Body of pancreas (tissue), 4 donors: ENCODE data around the gene C4orf50.

ENCODE experiments used
- CTCF ChIP-seq, 7 experiments: fragments of 450-650 bp in 4 of 7; fragments of 200-600 bp in 3 of 7; sonication (generic) in 3 of 7; IDR thresholded peaks; one replicate each; pipeline ENCODE4 v1.5.1; 2016 to 2019; ENCODE audit warnings: antibody characterized with exemption in 7 of 7
- POLR2A ChIP-seq, 3 donors: fragments of 450-650 bp; IDR thresholded peaks; one replicate each; pipeline ENCODE4 v1.6.1; 2016; ENCODE audit warnings: antibody characterized with exemption in 3 of 3, mild to moderate bottlenecking in 2 of 3

GRCh38 chr4:5893591-5893990, 124.6 kb downstream of the C4orf50 start:
- no peak for TF ChIP-seq CTCF (IDR thresholded peaks at IDR 0.05)
- TF ChIP-seq POLR2A (IDR thresholded peaks at IDR 0.05), result no peak
